HEK293 (cell line): Measurements from ENCODE around the gene PPP1R14C.

Experiments
- BCL11A ChIP-seq: fragments of 450-650 bp; formaldehyde crosslinking; IDR thresholded peaks from 2 replicates; pipeline ENCODE4 v1.5.1; 2016; ENCODE audit warnings: low read depth, missing biosample characterization, missing genetic modification characterization
- GLI2 ChIP-seq: fragments of 450-650 bp; formaldehyde crosslinking; IDR thresholded peaks from 2 replicates; pipeline ENCODE4; 2017; ENCODE audit warnings: missing biosample characterization, missing genetic modification characterization, low read depth, borderline replicate concordance
- HOXC10 ChIP-seq: sonication (generic); formaldehyde crosslinking; IDR thresholded peaks from 2 replicates; pipeline ENCODE4 v1.8.1; 2023; ENCODE audit warnings: mild to moderate bottlenecking, missing genetic modification reagents
- IKZF3 ChIP-seq: fragments of 450-650 bp; IDR thresholded peaks from 2 replicates; pipeline ENCODE4 v1.5.0; 2018; ENCODE audit warnings: missing biosample characterization, mild to moderate bottlenecking, missing genetic modification characterization, moderate library complexity
- KLF10 ChIP-seq: fragments of 450-650 bp; IDR thresholded peaks from 2 replicates; pipeline ENCODE4 v1.5.1; 2018; ENCODE audit warnings: missing biosample characterization, mild to moderate bottlenecking, missing genetic modification characterization
- KLF9 ChIP-seq: fragments of 450-650 bp; formaldehyde crosslinking; IDR thresholded peaks from 2 replicates; pipeline ENCODE4 v1.5.1; 2016; ENCODE audit warnings: missing biosample characterization, missing genetic modification characterization, low read depth
- ZBTB17 ChIP-seq: fragments of 450-650 bp; formaldehyde crosslinking; IDR thresholded peaks from 2 replicates; pipeline ENCODE4 v1.5.1; 2016; ENCODE audit warnings: missing biosample characterization, missing genetic modification characterization
- ZBTB6 ChIP-seq: fragments of 450-650 bp; formaldehyde crosslinking; IDR thresholded peaks from 2 replicates; pipeline ENCODE4 v1.5.1; 2017; ENCODE audit warnings: missing biosample characterization, missing genetic modification characterization
- ZEB2 ChIP-seq: fragments of 450-650 bp; formaldehyde crosslinking; IDR thresholded peaks from 2 replicates; pipeline ENCODE4 v1.5.1; 2016; ENCODE audit warnings: missing biosample characterization, missing genetic modification characterization
- ZNF114 ChIP-seq: fragments of 450-650 bp; formaldehyde crosslinking; IDR thresholded peaks from 2 replicates; pipeline ENCODE4 v1.5.0; 2017; ENCODE audit warnings: missing biosample characterization, missing genetic modification characterization
- ZNF155 ChIP-seq: fragments of 450-650 bp; formaldehyde crosslinking; IDR thresholded peaks from 2 replicates; pipeline ENCODE4 v1.5.1; 2016; ENCODE audit warnings: missing biosample characterization, missing genetic modification characterization
- ZNF18 ChIP-seq: fragments of 450-650 bp; formaldehyde crosslinking; IDR thresholded peaks from 2 replicates; pipeline ENCODE4 v1.5.1; 2016; ENCODE audit warnings: missing biosample characterization, missing genetic modification characterization
- ZNF211 ChIP-seq: fragments of 450-650 bp; formaldehyde crosslinking; IDR thresholded peaks from 2 replicates; pipeline ENCODE4 v1.5.1; 2016; ENCODE audit warnings: low read depth, missing biosample characterization, missing genetic modification characterization
- ZNF26 ChIP-seq: fragments of 450-650 bp; formaldehyde crosslinking; IDR thresholded peaks from 2 replicates; pipeline ENCODE4 v1.5.1; 2016; ENCODE audit warnings: missing biosample characterization, missing genetic modification characterization
- ZNF302 ChIP-seq: fragments of 450-650 bp; formaldehyde crosslinking; IDR thresholded peaks from 2 replicates; pipeline ENCODE4 v1.5.1; 2016; ENCODE audit warnings: missing biosample characterization, missing genetic modification characterization, low read depth
- ZNF311 ChIP-seq: fragments of 450-650 bp; formaldehyde crosslinking; IDR thresholded peaks from 2 replicates; pipeline ENCODE4 v1.5.1; 2017; ENCODE audit warnings: missing biosample characterization, missing genetic modification characterization, borderline replicate concordance
- ZNF426 ChIP-seq: fragments of 450-650 bp; formaldehyde crosslinking; IDR thresholded peaks from 2 replicates; pipeline ENCODE4 v1.5.1; 2017; ENCODE audit warnings: missing biosample characterization, missing genetic modification characterization, mild to moderate bottlenecking, inconsistent platforms, moderate library complexity
- ZNF580 ChIP-seq: fragments of 450-650 bp; formaldehyde crosslinking; IDR thresholded peaks from 2 replicates; pipeline ENCODE4 v1.5.1; 2016; ENCODE audit warnings: missing biosample characterization, missing genetic modification characterization
- ZNF645 ChIP-seq: fragments of 450-650 bp; formaldehyde crosslinking; IDR thresholded peaks from 2 replicates; pipeline ENCODE4; 2016; ENCODE audit warnings: missing biosample characterization, missing genetic modification characterization
- ZNF768 ChIP-seq: fragments of 450-650 bp; formaldehyde crosslinking; IDR thresholded peaks from 2 replicates; pipeline ENCODE4 v1.5.1; 2018; ENCODE audit warnings: missing biosample characterization, mild to moderate bottlenecking, missing genetic modification characterization
- ZNF785 ChIP-seq: fragments of 450-650 bp; formaldehyde crosslinking; IDR thresholded peaks from 2 replicates; pipeline ENCODE4 v1.5.1; 2016; ENCODE audit warnings: missing biosample characterization, missing genetic modification characterization
- ZSCAN16 ChIP-seq: fragments of 450-650 bp; formaldehyde crosslinking; IDR thresholded peaks from 2 replicates; pipeline ENCODE4 v1.5.1; 2016; ENCODE audit warnings: missing biosample characterization, missing genetic modification characterization
- ZSCAN18 ChIP-seq: fragments of 450-650 bp; formaldehyde crosslinking; IDR thresholded peaks from 2 replicates; pipeline ENCODE4 v1.5.1; 2016; ENCODE audit warnings: missing biosample characterization, missing genetic modification characterization
- TF ChIP-seq, protein P1 (sequence below): fragments of 450-650 bp; formaldehyde crosslinking; optimal IDR thresholded peaks from 2 replicates; pipeline ENCODE3; 2016; ENCODE audit warnings: missing biosample characterization, mild to moderate bottlenecking, missing genetic modification characterization
- TF ChIP-seq, protein P2 (sequence below): fragments of 450-650 bp; formaldehyde crosslinking; IDR thresholded peaks from 2 replicates; pipeline ENCODE4 v1.5.1; 2016; ENCODE audit warnings: missing biosample characterization, missing genetic modification characterization
- TF ChIP-seq, protein P3 (sequence below): fragments of 450-650 bp; formaldehyde crosslinking; IDR thresholded peaks from 2 replicates; pipeline ENCODE4 v1.5.1; 2016; ENCODE audit warnings: missing biosample characterization, missing genetic modification characterization, borderline replicate concordance

PPP1R14C gene

DNA sequence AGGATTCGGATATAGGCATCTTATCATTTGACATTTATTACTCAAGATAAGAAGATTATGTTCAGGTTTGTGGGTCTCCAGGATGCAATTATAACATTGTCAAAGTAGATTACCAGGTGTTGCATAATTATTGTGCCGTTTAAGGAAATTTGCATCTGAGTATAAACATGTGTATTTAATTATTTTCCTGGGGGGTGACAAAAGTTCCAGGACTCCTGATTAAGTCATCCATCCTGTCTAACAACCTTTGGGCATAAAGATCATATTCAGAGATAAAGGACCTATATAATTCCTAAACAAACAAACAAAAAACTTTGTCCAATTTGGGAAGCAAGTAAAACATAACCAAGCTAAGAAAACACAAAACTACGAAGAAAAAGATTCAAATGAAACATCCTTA is 3.3 kb upstream of the PPP1R14C start (continued):
- TF ChIP-seq, protein P1, sequence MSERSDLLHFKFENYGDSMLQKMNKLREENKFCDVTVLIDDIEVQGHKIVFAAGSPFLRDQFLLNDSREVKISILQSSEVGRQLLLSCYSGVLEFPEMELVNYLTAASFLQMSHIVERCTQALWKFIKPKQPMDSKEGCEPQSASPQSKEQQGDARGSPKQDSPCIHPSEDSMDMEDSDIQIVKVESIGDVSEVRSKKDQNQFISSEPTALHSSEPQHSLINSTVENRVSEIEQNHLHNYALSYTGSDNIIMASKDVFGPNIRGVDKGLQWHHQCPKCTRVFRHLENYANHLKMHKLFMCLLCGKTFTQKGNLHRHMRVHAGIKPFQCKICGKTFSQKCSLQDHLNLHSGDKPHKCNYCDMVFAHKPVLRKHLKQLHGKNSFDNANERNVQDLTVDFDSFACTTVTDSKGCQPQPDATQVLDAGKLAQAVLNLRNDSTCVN: no peak
- TF ChIP-seq IKZF3: peak; percentile 68; the same call in 1 of the 2 replicates
- TF ChIP-seq KLF9 (tag by site-specific recombination): no peak
- TF ChIP-seq ZNF580 (tag by site-specific recombination): 0 out of 2 replicates have a peak, but pooled peaks have one; percentile 42
- peak; percentile 74; the same call in 1 of the 2 replicates for TF ChIP-seq GLI2 (tag by site-specific recombination)
- no peak for TF ChIP-seq ZNF155 (tag by site-specific recombination)
- 0 out of 2 replicates have a peak, but pooled peaks have one; percentile 64 for TF ChIP-seq ZSCAN18 (tag by site-specific recombination)
- no peak for TF ChIP-seq ZNF311 (tag by site-specific recombination)
- TF ChIP-seq ZNF18: 0 out of 2 replicates have a peak, but pooled peaks have one; percentile 30
- no peak for TF ChIP-seq ZNF426 (tag by site-specific recombination)
- no peak for TF ChIP-seq ZNF785 (tag by site-specific recombination)
- peak; percentile 66 for TF ChIP-seq ZEB2 (tag by site-specific recombination)
- TF ChIP-seq, protein P2, sequence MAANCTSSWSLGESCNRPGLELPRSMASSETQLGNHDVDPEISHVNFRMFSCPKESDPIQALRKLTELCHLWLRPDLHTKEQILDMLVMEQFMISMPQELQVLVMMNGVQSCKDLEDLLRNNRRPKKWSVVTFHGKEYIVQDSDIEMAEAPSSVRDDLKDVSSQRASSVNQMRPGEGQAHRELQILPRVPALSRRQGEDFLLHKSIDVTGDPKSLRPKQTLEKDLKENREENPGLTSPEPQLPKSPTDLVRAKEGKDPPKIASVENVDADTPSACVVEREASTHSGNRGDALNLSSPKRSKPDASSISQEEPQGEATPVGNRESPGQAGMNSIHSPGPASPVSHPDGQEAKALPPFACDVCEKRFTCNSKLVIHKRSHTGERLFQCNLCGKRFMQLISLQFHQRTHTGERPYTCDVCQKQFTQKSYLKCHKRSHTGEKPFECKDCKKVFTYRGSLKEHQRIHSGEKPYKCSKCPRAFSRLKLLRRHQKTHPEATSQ (tag by site-specific recombination): no peak
- TF ChIP-seq ZBTB6 (tag by site-specific recombination): peak; percentile 8; the same call in 1 of the 2 replicates
- peak; percentile 72; the same call in 1 of the 2 replicates for TF ChIP-seq ZBTB17 (tag by site-specific recombination)
- TF ChIP-seq ZNF645 (tag by site-specific recombination): no peak
- no peak for TF ChIP-seq HOXC10 (CRISPR knock-in tag)
- no peak for TF ChIP-seq ZSCAN16 (tag by site-specific recombination)
- TF ChIP-seq ZNF26: no peak
- TF ChIP-seq, protein P3, sequence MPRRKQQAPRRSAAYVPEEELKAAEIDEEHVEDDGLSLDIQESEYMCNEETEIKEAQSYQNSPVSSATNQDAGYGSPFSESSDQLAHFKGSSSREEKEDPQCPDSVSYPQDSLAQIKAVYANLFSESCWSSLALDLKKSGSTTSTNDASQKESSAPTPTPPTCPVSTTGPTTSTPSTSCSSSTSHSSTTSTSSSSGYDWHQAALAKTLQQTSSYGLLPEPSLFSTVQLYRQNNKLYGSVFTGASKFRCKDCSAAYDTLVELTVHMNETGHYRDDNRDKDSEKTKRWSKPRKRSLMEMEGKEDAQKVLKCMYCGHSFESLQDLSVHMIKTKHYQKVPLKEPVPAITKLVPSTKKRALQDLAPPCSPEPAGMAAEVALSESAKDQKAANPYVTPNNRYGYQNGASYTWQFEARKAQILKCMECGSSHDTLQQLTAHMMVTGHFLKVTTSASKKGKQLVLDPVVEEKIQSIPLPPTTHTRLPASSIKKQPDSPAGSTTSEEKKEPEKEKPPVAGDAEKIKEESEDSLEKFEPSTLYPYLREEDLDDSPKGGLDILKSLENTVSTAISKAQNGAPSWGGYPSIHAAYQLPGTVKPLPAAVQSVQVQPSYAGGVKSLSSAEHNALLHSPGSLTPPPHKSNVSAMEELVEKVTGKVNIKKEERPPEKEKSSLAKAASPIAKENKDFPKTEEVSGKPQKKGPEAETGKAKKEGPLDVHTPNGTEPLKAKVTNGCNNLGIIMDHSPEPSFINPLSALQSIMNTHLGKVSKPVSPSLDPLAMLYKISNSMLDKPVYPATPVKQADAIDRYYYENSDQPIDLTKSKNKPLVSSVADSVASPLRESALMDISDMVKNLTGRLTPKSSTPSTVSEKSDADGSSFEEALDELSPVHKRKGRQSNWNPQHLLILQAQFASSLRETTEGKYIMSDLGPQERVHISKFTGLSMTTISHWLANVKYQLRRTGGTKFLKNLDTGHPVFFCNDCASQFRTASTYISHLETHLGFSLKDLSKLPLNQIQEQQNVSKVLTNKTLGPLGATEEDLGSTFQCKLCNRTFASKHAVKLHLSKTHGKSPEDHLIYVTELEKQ (tag by site-specific recombination): peak; percentile 68; the same call in 1 of the 2 replicates
- no peak for TF ChIP-seq ZNF114
- no peak for TF ChIP-seq ZNF768 (tag by site-specific recombination)
- no peak for TF ChIP-seq ZNF211 (tag by site-specific recombination)
- no peak for TF ChIP-seq ZNF302 (tag by site-specific recombination)
- TF ChIP-seq KLF10: peak; percentile 67
- TF ChIP-seq BCL11A (tag by site-specific recombination): peak; percentile 94; the same call in 1 of the 2 replicates
